ENCODE measurements around the gene OGFOD3.

DNA sequence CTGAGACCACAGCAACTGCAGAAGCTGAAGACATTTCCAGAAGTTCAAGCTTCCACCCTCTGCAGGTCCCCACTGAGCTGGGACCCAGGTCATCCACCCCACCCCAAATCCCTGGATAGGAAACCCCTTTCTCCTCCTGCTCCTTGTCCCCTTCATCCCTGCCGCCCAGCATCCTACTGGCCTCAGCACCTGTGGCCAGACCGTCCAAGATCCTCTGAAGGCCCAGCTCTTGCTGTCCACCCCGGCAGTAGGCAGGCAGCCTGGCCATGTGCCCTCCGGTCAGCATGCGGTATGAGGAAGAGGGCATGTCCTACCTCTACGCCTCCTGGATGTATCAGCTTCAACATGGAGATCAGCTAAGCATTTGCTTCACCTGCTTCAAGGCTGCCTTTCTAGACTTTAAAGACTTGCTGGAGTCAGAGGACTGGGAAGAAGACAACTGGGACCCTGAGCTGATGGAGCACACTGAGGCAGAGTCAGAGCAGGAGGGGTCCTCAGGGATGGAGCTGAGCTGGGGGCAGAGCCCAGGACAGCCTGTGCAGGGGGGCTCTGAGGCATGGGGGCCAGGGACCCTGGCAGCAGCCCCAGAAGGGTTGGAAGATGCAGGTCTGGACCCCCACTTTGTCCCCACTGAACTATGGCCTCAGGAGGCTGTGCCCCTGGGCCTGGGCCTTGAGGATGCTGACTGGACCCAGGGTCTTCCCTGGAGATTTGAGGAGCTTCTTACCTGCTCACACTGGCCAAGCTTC is 56.3 kb downstream of the OGFOD3 start:
- TF ChIP-seq, protein P1, sequence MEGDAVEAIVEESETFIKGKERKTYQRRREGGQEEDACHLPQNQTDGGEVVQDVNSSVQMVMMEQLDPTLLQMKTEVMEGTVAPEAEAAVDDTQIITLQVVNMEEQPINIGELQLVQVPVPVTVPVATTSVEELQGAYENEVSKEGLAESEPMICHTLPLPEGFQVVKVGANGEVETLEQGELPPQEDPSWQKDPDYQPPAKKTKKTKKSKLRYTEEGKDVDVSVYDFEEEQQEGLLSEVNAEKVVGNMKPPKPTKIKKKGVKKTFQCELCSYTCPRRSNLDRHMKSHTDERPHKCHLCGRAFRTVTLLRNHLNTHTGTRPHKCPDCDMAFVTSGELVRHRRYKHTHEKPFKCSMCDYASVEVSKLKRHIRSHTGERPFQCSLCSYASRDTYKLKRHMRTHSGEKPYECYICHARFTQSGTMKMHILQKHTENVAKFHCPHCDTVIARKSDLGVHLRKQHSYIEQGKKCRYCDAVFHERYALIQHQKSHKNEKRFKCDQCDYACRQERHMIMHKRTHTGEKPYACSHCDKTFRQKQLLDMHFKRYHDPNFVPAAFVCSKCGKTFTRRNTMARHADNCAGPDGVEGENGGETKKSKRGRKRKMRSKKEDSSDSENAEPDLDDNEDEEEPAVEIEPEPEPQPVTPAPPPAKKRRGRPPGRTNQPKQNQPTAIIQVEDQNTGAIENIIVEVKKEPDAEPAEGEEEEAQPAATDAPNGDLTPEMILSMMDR (IDR thresholded peaks at IDR 0.05), result no peak
- TF ChIP-seq ZSCAN20 (CRISPR knock-in tag; IDR thresholded peaks at IDR 0.05), result no peak
- TF ChIP-seq, protein P2, sequence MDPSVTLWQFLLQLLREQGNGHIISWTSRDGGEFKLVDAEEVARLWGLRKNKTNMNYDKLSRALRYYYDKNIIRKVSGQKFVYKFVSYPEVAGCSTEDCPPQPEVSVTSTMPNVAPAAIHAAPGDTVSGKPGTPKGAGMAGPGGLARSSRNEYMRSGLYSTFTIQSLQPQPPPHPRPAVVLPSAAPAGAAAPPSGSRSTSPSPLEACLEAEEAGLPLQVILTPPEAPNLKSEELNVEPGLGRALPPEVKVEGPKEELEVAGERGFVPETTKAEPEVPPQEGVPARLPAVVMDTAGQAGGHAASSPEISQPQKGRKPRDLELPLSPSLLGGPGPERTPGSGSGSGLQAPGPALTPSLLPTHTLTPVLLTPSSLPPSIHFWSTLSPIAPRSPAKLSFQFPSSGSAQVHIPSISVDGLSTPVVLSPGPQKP (IDR thresholded peaks at IDR 0.05; ENCODE audit: low read depth, low read length), result no peak
- TF ChIP-seq, protein P3, sequence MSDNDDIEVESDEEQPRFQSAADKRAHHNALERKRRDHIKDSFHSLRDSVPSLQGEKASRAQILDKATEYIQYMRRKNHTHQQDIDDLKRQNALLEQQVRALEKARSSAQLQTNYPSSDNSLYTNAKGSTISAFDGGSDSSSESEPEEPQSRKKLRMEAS (IDR thresholded peaks at IDR 0.05), result no peak
